Stimulated activated CD4-positive, alpha-beta T cell treated with anti-CD3 and anti-CD28 coated beads, Interleukin-4, amount 100 ng/mL, for 1 hour (primary cell): ENCODE results near the gene FOSL1.
"Not testable (repeated sequence)": the region's sequence is repeated elsewhere in the genome, so short reads cannot be mapped to it uniquely, and the experiment has no call there.

Source experiments
- DNase-seq: peaks from one replicate; pipeline ENCODE4 v3.0.0-alpha.2; 2020

FOSL1 gene

GRCh38 chr11:65896034-65896999 lies 3.9 kb downstream of the FOSL1 start:
- DNase-seq: no peak

GRCh38 chr11:65895482-65895981 lies 4.7 kb downstream of the FOSL1 start:
- no peak for DNase-seq

- no peak for DNase-seq
These were observed 6.1 kb downstream of the FOSL1 start for GRCh38 chr11:65894034-65894591.

GRCh38 chr11:65892661-65893317 lies 7.4 kb downstream of the FOSL1 start:
- no peak for DNase-seq

- not testable (repeated sequence) for DNase-seq
These were observed 8.0 kb downstream of the FOSL1 start for GRCh38 chr11:65892137-65892540.

- peak; percentile 63 for DNase-seq
These were observed 8.7 kb downstream of the FOSL1 start for GRCh38 chr11:65891219-65892136.

GRCh38 chr11:65890324-65891218 lies 9.6 kb downstream of the FOSL1 start, which contains the start of gene CCDC85B:
Gene CCDC85B (plus strand): TSS chr11:65890673. CDS start chr11:65890784, 111 bp downstream.
- DNase-seq: peak; percentile 98

GRCh38 chr11:65888163-65888814 lies 11.9 kb downstream of the FOSL1 start, which contains the start of gene FIBP:
Gene FIBP (minus strand): TSS chr11:65888471. CDS start chr11:65888418, 53 bp downstream.
- DNase-seq: peak; percentile 96

GRCh38 chr11:65887723-65888162 lies 12.4 kb downstream of the FOSL1 start:
- DNase-seq: no peak

GRCh38 chr11:65886826-65887722 lies 13.1 kb downstream of the FOSL1 start:
- no peak for DNase-seq

- no peak for DNase-seq
These were observed 14.2 kb downstream of the FOSL1 start for GRCh38 chr11:65885808-65886536.

- DNase-seq: no peak
These were observed 15.0 kb downstream of the FOSL1 start for GRCh38 chr11:65885231-65885630.

- peak; percentile 84 for DNase-seq
These were observed 15.5 kb downstream of the FOSL1 start for GRCh38 chr11:65884716-65885092.

- no peak for DNase-seq
These were observed 16.1 kb downstream of the FOSL1 start for GRCh38 chr11:65883786-65884715.

- no peak for DNase-seq
These were observed 17.0 kb downstream of the FOSL1 start for GRCh38 chr11:65883058-65883761.
